HG03025 (cell line): ENCODE data around the gene ERP44.
"Not testable (repeated sequence)": the region's sequence is repeated elsewhere in the genome, so short reads cannot be mapped to it uniquely, and the experiment has no call there.

Source experiments
- ATAC-seq: cut with Tn5 transposase; IDR thresholded peaks from one replicate; pipeline ENCODE4 v1.9.1; 2021; ENCODE audit warnings: mild to moderate bottlenecking, moderate library complexity; ENCODE audit not compliant: unreplicated experiment, low FRiP score

Gene ERP44

GRCh38 chr9:100070104-100071041 lies 28.4 kb downstream of the ERP44 start:
- ATAC-seq: no peak

GRCh38 chr9:100069068-100069467 lies 29.7 kb downstream of the ERP44 start:
- not testable (repeated sequence) for ATAC-seq

- not testable (repeated sequence) for ATAC-seq
Observed at GRCh38 chr9:100067990-100068389, 30.8 kb downstream of the ERP44 start.

- ATAC-seq: peak; percentile 53
Observed at GRCh38 chr9:100066539-100066938, 32.3 kb downstream of the ERP44 start.

- ATAC-seq: no peak
Observed at GRCh38 chr9:100064872-100065581, 33.8 kb downstream of the ERP44 start.

GRCh38 chr9:100063185-100063584 lies 35.6 kb downstream of the ERP44 start:
- no peak for ATAC-seq

GRCh38 chr9:100062683-100063082 lies 36.1 kb downstream of the ERP44 start:
- ATAC-seq: not testable (repeated sequence)

- ATAC-seq: peak; percentile 77
Observed at GRCh38 chr9:100058699-100059579, 39.9 kb downstream of the ERP44 start.

GRCh38 chr9:100057624-100058023 lies 41.2 kb downstream of the ERP44 start:
- no peak for ATAC-seq

- no peak for ATAC-seq
Observed at GRCh38 chr9:100056561-100056960, 42.2 kb downstream of the ERP44 start.

- no peak for ATAC-seq
Observed at GRCh38 chr9:100052375-100052774, 46.4 kb downstream of the ERP44 start.

- ATAC-seq: no peak
Observed at GRCh38 chr9:100049551-100049950, 49.2 kb downstream of the ERP44 start.

GRCh38 chr9:100038472-100038871 lies 60.3 kb downstream of the ERP44 start:
- no peak for ATAC-seq

- ATAC-seq: no peak
Observed at GRCh38 chr9:100033877-100034551, 64.8 kb downstream of the ERP44 start.

GRCh38 chr9:100030548-100030947 lies 68.3 kb downstream of the ERP44 start:
- ATAC-seq: no peak

- ATAC-seq: no peak
Observed at GRCh38 chr9:100029251-100029650, 69.5 kb downstream of the ERP44 start.

GRCh38 chr9:100028201-100028784 lies 70.5 kb downstream of the ERP44 start:
- ATAC-seq: peak; percentile 78

GRCh38 chr9:100027543-100027942 lies 71.3 kb downstream of the ERP44 start:
- ATAC-seq: no peak

GRCh38 chr9:100021931-100022330 lies 76.9 kb downstream of the ERP44 start:
- ATAC-seq: no peak
